Fibroblast of villous mesenchyme (primary cell): Measurements from ENCODE around the gene ABCC4. TPM values are rescaled to one million over a fixed set of nuclear protein-coding genes. Genes with fewer than 3 reads are reported as not detected.
"Not testable (repeated sequence)": the region's sequence is repeated elsewhere in the genome, so short reads cannot be mapped to it uniquely, and the experiment has no call there.

Experiments
- DNase-seq: peaks from one replicate; pipeline ENCODE4 v3.0.0-alpha.2; 2010; ENCODE audit warnings: low read depth
- H3K4me3 ChIP-seq: 2 replicates; pipeline ENCODE4 v1.5.1; 2011; ENCODE audit warnings: low read depth, mild to moderate bottlenecking, low read length
- CTCF ChIP-seq: IDR thresholded peaks from 2 replicates; pipeline ENCODE4 v1.5.1; 2012; ENCODE audit warnings: low read depth, mild to moderate bottlenecking, low read length; ENCODE audit not compliant: insufficient read depth
- total RNA-seq: library from RNA; depleted of rRNA; stranded (reverse); fragments of >200 nt; gene quantifications from 2 replicates; pipeline ENCODE4 v1.2.3, GENCODE V29; 2012

Gene ABCC4
- total RNA-seq, 1 donor, result 56.6 TPM

- peak; percentile 92 for DNase-seq
- TF ChIP-seq CTCF, result no peak
- H3K4me3 ChIP-seq, result no peak overlapping the region
Observed at GRCh38 chr13:95201814-95202651, 99.2 kb downstream of the ABCC4 start.

GRCh38 chr13:95200386-95200957 lies 100.8 kb downstream of the ABCC4 start:
- DNase-seq, H3K4me3 ChIP-seq: not testable (repeated sequence)

- DNase-seq, result no peak
- no peak overlapping the region for H3K4me3 ChIP-seq
- TF ChIP-seq CTCF, result no peak
Observed at GRCh38 chr13:95199896-95200295, 101.4 kb downstream of the ABCC4 start.

- not testable (repeated sequence) for H3K4me3 ChIP-seq, DNase-seq
Observed at GRCh38 chr13:95198606-95199005, 102.6 kb downstream of the ABCC4 start.

GRCh38 chr13:95197548-95197947 lies 103.7 kb downstream of the ABCC4 start:
- peak; percentile 37 for DNase-seq
- TF ChIP-seq CTCF, result no peak
- no peak overlapping the region for H3K4me3 ChIP-seq

- DNase-seq, result no peak
- H3K4me3 ChIP-seq, result no peak overlapping the region
- TF ChIP-seq CTCF, result no peak
Observed at GRCh38 chr13:95195146-95195545, 106.1 kb downstream of the ABCC4 start.

- DNase-seq, result no peak
- no peak for TF ChIP-seq CTCF
- H3K4me3 ChIP-seq, result no peak overlapping the region
Observed at GRCh38 chr13:95193509-95194230, 107.6 kb downstream of the ABCC4 start.
